OCI-LY1 (cell line): ENCODE results near the gene SPACA5.

Experiments
- H2AFZ ChIP-seq: fragments of 200-600 bp; sonication (generic), shearing (Covaris generic); 2 replicates; pipeline ENCODE4 v1.6.0; 2014; ENCODE audit warnings: antibody characterized with exemption, mild to moderate bottlenecking, low read length
- H3F3A ChIP-seq: fragments of 200-600 bp; sonication (generic), shearing (Covaris generic); 2 replicates; pipeline ENCODE4 v1.6.0; 2014; ENCODE audit warnings: mild to moderate bottlenecking, antibody characterized with exemption, low read length, moderate library complexity; ENCODE audit not compliant: insufficient read depth
- H3K27ac ChIP-seq: fragments of 200-600 bp; sonication (generic); 2 replicates; pipeline ENCODE4 v1.5.1; 2014; ENCODE audit warnings: low read length, mixed run types, mild to moderate bottlenecking, low read depth; ENCODE audit not compliant: poor library complexity, severe bottlenecking
- H3K27me3 ChIP-seq: fragments of 200-600 bp; sonication (generic); 2 replicates; pipeline ENCODE4 v1.6.0; 2014; ENCODE audit warnings: antibody characterized with exemption, mild to moderate bottlenecking, low read length, moderate library complexity; ENCODE audit not compliant: insufficient read depth
- H3K36me3 ChIP-seq: fragments of 200-600 bp; sonication (generic); 2 replicates; pipeline ENCODE4 v1.6.1; 2014; ENCODE audit warnings: mild to moderate bottlenecking, antibody characterized with exemption, low read length, moderate library complexity, mixed read lengths; ENCODE audit not compliant: insufficient read depth
- H3K4me1 ChIP-seq: fragments of 200-600 bp; sonication (generic); 2 replicates; pipeline ENCODE4 v1.5.1; 2014; ENCODE audit warnings: mild to moderate bottlenecking, low read length, moderate library complexity; ENCODE audit not compliant: insufficient read depth, severe bottlenecking
- H3K4me2 ChIP-seq: fragments of 200-600 bp; sonication (generic), shearing (Covaris generic); 2 replicates; pipeline ENCODE4 v1.6.1; 2014; ENCODE audit warnings: low read length
- H3K4me3 ChIP-seq: fragments of 200-600 bp; sonication (generic); 2 replicates; pipeline ENCODE4 v1.5.1; 2014; ENCODE audit warnings: low read length, low read depth, mild to moderate bottlenecking, mixed read lengths; ENCODE audit not compliant: poor library complexity, severe bottlenecking
- H3K79me2 ChIP-seq: fragments of 200-600 bp; shearing (Covaris generic); 2 replicates; pipeline ENCODE4 v1.6.1; 2016; ENCODE audit warnings: mixed run types, low read length, mixed read lengths; ENCODE audit not compliant: insufficient read depth
- H3K9ac ChIP-seq: fragments of 200-600 bp; sonication (generic), shearing (Covaris generic); 2 replicates; pipeline ENCODE4 v1.6.1; 2014; ENCODE audit warnings: mild to moderate bottlenecking, low read length, mixed read lengths
- H3K9me2 ChIP-seq: fragments of 200-600 bp; sonication (generic), shearing (Covaris generic); 2 replicates; pipeline ENCODE4 v1.6.1; 2014; ENCODE audit warnings: low read depth, mild to moderate bottlenecking, low read length, mixed read lengths
- H3K9me3 ChIP-seq: fragments of 200-600 bp; shearing (Covaris generic); 2 replicates; pipeline ENCODE4 v1.6.1; 2014; ENCODE audit warnings: low read length, mixed read lengths
- H4K20me1 ChIP-seq: fragments of 200-600 bp; sonication (generic), shearing (Covaris generic); 2 replicates; pipeline ENCODE4 v1.6.0; 2016; ENCODE audit warnings: mild to moderate bottlenecking, low read length; ENCODE audit not compliant: insufficient read depth
- EZH2 ChIP-seq: fragments of 200-600 bp; sonication (generic), shearing (Covaris generic); IDR thresholded peaks from 2 replicates; pipeline ENCODE4 v1.8.0; 2017; ENCODE audit warnings: borderline replicate concordance, mixed run types, mild to moderate bottlenecking, antibody characterized with exemption, low read length, moderate library complexity, mixed read lengths
- TF ChIP-seq, protein P1 (sequence below): fragments of 200-600 bp; sonication (generic), shearing (Covaris generic); IDR thresholded peaks from 2 replicates; pipeline ENCODE4 v1.5.1; 2017; ENCODE audit warnings: mild to moderate bottlenecking, antibody characterized with exemption, low read length, moderate library complexity, mixed read lengths

The SPACA5 gene

GRCh38 chrX:47973235-47973634 lies 33.6 kb upstream of the SPACA5 start:
- Histone ChIP-seq H3K27me3 (no peaks in the 10 kb centered on the region), H3K4me1 (no peaks in the 10 kb centered on the region), H3K9me3 (peaks cover 12% of the 10 kb centered on the region; the same call in 1 of the 2 replicates), H3K36me3 (peaks cover 18% of the 10 kb centered on the region), H3K4me3 (no peak overlapping the region), H3K27ac (no peak overlapping the region), H4K20me1 (no peaks in the 10 kb centered on the region), H3F3A (no peaks in the 10 kb centered on the region), H2AFZ (no peak overlapping the region), H3K9ac (no peak overlapping the region), H3K79me2 (no peaks in the 10 kb centered on the region), H3K4me2 (no peak overlapping the region), H3K9me2 (no peaks in the 10 kb centered on the region)
- TF ChIP-seq, protein P1, sequence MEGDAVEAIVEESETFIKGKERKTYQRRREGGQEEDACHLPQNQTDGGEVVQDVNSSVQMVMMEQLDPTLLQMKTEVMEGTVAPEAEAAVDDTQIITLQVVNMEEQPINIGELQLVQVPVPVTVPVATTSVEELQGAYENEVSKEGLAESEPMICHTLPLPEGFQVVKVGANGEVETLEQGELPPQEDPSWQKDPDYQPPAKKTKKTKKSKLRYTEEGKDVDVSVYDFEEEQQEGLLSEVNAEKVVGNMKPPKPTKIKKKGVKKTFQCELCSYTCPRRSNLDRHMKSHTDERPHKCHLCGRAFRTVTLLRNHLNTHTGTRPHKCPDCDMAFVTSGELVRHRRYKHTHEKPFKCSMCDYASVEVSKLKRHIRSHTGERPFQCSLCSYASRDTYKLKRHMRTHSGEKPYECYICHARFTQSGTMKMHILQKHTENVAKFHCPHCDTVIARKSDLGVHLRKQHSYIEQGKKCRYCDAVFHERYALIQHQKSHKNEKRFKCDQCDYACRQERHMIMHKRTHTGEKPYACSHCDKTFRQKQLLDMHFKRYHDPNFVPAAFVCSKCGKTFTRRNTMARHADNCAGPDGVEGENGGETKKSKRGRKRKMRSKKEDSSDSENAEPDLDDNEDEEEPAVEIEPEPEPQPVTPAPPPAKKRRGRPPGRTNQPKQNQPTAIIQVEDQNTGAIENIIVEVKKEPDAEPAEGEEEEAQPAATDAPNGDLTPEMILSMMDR, result no peak
- TF ChIP-seq EZH2, result no peak

DNA sequence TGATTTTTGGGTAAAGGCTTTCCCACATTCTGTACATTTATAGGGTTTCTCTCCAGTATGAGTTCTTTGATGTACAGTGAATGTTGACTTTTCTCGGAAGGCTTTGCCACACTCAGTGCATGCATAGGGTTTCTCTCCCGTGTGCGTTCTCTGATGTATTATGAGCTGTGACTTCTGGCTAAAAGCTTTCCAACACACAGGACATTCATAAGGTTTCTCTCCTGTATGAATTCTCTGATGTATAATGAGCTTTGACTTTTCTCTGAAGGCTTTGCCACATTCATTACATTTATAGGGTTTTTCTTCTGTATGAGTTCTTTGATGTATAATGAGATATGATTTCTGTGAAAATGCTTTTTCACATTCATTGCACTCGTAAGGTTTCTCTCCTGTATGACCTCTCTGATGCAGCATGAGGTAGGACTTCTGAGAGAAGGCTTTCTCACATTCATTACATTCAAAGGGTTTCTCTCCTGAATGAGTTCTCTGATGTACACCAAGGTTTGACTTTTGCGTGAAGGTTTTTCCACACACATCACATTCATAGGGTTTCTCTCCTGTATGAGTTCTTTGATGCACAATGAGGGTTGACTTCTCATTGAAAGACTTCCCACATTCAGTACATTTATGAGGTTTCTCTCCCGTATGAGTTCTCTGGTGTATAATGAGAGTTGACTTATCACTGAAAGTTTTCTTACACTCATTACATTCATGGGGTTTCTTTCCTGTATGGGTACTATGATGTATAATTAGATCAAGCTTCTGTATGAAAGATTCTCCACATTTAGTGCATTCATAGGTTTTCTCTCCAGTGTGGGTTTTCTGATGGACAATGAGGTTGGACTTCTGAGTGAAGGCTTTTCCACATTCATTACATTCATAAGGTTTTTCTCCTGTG lies 30.3 kb upstream of the SPACA5 start:
- H3K4me2 ChIP-seq, result no peak overlapping the region
- H3K9me3 ChIP-seq, result peaks cover 15% of the 10 kb centered on the region; the same call in 1 of the 2 replicates
- H4K20me1 ChIP-seq, result no peaks in the 10 kb centered on the region
- TF ChIP-seq, protein P1, result no peak
- no peak for TF ChIP-seq EZH2
- no peak overlapping the region for H3K27ac ChIP-seq
- H3K4me3 ChIP-seq, result no peak overlapping the region
- H3K4me1 ChIP-seq, result no peaks in the 10 kb centered on the region
- H3K36me3 ChIP-seq, result peaks cover 51% of the 10 kb centered on the region
- no peak overlapping the region for H2AFZ ChIP-seq
- H3K9ac ChIP-seq, result no peak overlapping the region
- no peaks in the 10 kb centered on the region for H3K27me3 ChIP-seq
- no peaks in the 10 kb centered on the region for H3K79me2 ChIP-seq
- no peaks in the 10 kb centered on the region for H3F3A ChIP-seq
- H3K9me2 ChIP-seq, result no peaks in the 10 kb centered on the region

GRCh38 chrX:47991263-47992094 lies 15.3 kb upstream of the SPACA5 start:
- Histone ChIP-seq H3K9me3 (no peaks in the 10 kb centered on the region), H3K27ac (no peak overlapping the region), H4K20me1 (no peaks in the 10 kb centered on the region), H3K79me2 (no peaks in the 10 kb centered on the region), H3K9me2 (no peaks in the 10 kb centered on the region), H3K4me3 (no peak overlapping the region), H3K27me3 (no peaks in the 10 kb centered on the region), H3F3A (no peaks in the 10 kb centered on the region), H2AFZ (no peak overlapping the region), H3K4me2 (no peak overlapping the region), H3K36me3 (peaks cover 88% of the 10 kb centered on the region), H3K9ac (no peak overlapping the region), H3K4me1 (no peaks in the 10 kb centered on the region)
- TF ChIP-seq, protein P1, result no peak
- TF ChIP-seq EZH2, result no peak
